HG03571 (cell line): Measurements from ENCODE around the gene NXPH1.

Experiments used
- ATAC-seq: cut with Tn5 transposase; IDR thresholded peaks from one replicate; pipeline ENCODE4 v1.9.1; 2021; ENCODE audit not compliant: unreplicated experiment

The NXPH1 gene

GRCh38 chr7:8491544-8492489 lies 58.4 kb downstream of the NXPH1 start:
- ATAC-seq = no peak

- ATAC-seq = no peak
Measured at GRCh38 chr7:8499128-8499527, 65.7 kb downstream of the NXPH1 start.

- no peak for ATAC-seq
Measured at GRCh38 chr7:8500286-8500685, 66.9 kb downstream of the NXPH1 start.

GRCh38 chr7:8507566-8507965 lies 74.2 kb downstream of the NXPH1 start:
- no peak for ATAC-seq

DNA sequence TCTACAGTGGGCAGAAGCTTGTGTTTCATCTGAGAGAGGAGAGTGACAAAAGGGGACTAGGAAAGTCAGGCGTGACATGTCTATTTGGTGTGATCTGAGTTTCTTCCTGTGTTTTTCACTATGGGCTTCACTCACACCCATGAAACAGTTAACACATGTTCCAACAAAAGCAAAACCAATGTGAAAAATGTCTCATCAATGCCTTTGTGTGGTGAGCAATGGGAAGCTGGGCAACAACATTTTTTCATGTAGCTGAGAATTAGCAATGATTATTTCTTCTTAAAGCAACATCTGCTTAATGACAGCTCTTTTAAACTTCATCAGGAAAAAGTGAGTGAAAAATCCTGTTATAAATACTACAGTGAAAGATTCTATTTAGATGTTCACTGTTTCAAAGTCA lies 76.2 kb downstream of the NXPH1 start:
- ATAC-seq = no peak

DNA sequence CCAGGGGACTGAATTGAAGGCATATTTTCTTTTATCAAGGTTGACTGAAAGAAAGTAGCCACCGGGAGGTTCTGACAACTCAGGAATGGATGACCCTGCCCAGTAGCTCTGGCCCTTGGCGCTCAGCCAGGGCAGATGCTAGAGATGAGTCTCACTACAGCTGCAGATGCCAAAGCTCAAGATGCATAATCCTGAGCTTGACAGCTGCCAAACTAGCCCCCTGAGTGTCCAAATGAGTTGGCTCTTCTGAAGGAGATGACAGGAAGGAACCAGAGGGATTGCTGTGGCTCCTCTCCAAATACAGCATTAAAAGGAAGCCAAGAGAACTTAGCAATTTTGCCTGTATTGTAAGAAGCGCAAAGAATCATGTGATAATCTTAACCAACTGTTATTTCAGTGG lies 78.4 kb downstream of the NXPH1 start:
- ATAC-seq = no peak

- no peak for ATAC-seq
Measured at GRCh38 chr7:8514781-8515519, 81.5 kb downstream of the NXPH1 start.

GRCh38 chr7:8515640-8516185 lies 82.3 kb downstream of the NXPH1 start:
- ATAC-seq = no peak

GRCh38 chr7:8516976-8517375 lies 83.6 kb downstream of the NXPH1 start:
- ATAC-seq = no peak

- ATAC-seq = no peak
Measured at GRCh38 chr7:8528311-8528710, 94.9 kb downstream of the NXPH1 start.

- no peak for ATAC-seq
Measured at GRCh38 chr7:8531991-8532515, 98.6 kb downstream of the NXPH1 start.

- no peak for ATAC-seq
Measured at GRCh38 chr7:8536431-8536830, 103.0 kb downstream of the NXPH1 start.

DNA sequence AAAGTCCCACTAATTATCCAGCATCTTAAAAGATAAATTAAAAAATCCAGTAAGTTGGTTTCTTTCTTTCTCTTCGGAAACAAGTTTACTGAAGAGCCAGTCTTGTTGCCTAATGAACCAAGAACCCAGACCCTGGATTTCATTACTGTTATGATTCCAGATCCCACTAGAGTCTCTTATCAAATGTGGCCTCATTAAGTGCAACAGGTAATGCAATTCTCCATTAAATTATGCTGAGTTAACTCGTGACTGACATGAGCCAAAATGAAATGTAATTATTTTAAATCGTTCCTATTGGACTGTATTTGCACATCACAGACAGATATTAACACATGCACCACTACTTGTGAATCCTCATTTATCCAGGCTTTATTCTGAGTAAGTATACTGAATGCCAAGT lies 115.6 kb downstream of the NXPH1 start:
- ATAC-seq = no peak

- ATAC-seq = no peak
Measured at GRCh38 chr7:8560501-8560900, 127.1 kb downstream of the NXPH1 start.

DNA sequence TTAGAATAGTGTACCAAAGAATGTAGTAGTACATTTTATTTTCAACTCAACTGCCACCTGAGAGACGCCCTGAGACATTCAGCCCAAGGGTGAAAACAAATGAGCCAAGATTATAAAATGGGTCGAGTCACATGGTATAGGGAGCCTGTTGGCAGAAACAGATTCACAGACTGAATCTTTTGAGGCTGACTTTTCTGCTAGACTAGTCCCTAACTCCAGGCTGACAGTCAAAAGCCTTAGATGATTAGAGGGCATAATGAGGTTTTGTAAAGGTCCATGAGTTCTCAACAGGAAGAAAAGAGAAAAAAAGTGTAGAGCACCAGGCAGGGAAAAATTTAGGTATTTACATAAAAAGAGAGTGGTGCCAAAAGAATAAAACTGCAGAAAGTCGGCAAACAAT lies 128.0 kb downstream of the NXPH1 start:
- no peak for ATAC-seq

- no peak for ATAC-seq
Measured at GRCh38 chr7:8564281-8564680, 130.9 kb downstream of the NXPH1 start.

- no peak for ATAC-seq
Measured at GRCh38 chr7:8566016-8566415, 132.6 kb downstream of the NXPH1 start.

- ATAC-seq = no peak
Measured at GRCh38 chr7:8567626-8568025, 134.2 kb downstream of the NXPH1 start.

- no peak for ATAC-seq
Measured at GRCh38 chr7:8579661-8580194, 146.3 kb downstream of the NXPH1 start.

GRCh38 chr7:8581842-8582241 lies 148.4 kb downstream of the NXPH1 start:
- ATAC-seq = no peak

DNA sequence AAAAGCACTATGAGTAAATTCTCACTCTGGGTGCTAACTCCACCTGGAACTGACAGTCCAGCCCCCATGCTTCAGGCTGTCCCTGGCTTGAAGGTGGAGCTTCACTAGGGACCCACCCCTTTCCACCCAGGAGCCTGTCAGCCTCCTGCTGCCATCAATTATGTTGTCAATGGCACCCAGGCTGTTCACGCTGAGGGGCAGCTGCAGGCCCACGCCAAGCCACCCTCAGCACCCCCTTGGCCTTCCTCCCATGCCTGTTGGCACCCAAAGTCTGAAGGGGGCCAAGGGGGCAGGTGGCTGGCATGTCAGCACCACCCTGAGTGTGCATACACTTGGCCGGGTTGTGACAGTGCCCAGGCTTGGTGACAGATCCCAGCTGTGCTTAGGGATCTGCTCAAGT lies 149.3 kb downstream of the NXPH1 start:
- ATAC-seq = no peak
